NK-92 (cell line): ENCODE data around the gene AMBP.

ENCODE experiments used
- DNase-seq: peaks from one replicate; lab custom pipeline; 2025; ENCODE audit not compliant: unreplicated experiment; lab: John Stamatoyannopoulos, UW

AMBP gene

GRCh38 chr9:114076237-114077161, 1.6 kb downstream of the AMBP start:
- no peak for DNase-seq

GRCh38 chr9:114075602-114076001, 2.5 kb downstream of the AMBP start:
- no peak for DNase-seq

GRCh38 chr9:114072184-114073140, 5.6 kb downstream of the AMBP start:
- no peak for DNase-seq

GRCh38 chr9:114071197-114071795, 6.8 kb downstream of the AMBP start:
- DNase-seq, result no peak

- no peak for DNase-seq
Measured at GRCh38 chr9:114070188-114071103, 7.7 kb downstream of the AMBP start.

GRCh38 chr9:114069476-114070187, 8.5 kb downstream of the AMBP start:
- DNase-seq, result no peak

GRCh38 chr9:114065304-114065703, 12.8 kb downstream of the AMBP start:
- DNase-seq, result no peak

- DNase-seq, result no peak
Measured at GRCh38 chr9:114061830-114062474, 16.1 kb downstream of the AMBP start.

GRCh38 chr9:114061292-114061691, 16.8 kb downstream of the AMBP start:
- DNase-seq, result no peak

- no peak for DNase-seq
Measured at GRCh38 chr9:114060711-114061110, 17.4 kb downstream of the AMBP start.

GRCh38 chr9:114060070-114060469, 18.0 kb downstream of the AMBP start:
- no peak for DNase-seq

GRCh38 chr9:114059047-114059803, 18.9 kb downstream of the AMBP start:
- DNase-seq, result no peak

GRCh38 chr9:114058688-114059046, 19.4 kb downstream of the AMBP start:
- DNase-seq, result no peak

- no peak for DNase-seq
Measured at GRCh38 chr9:114057161-114057885, 20.8 kb downstream of the AMBP start.

- DNase-seq, result no peak
Measured at GRCh38 chr9:114056527-114056926, 21.6 kb downstream of the AMBP start.

- DNase-seq, result no peak
Measured at GRCh38 chr9:114055894-114056293, 22.2 kb downstream of the AMBP start.

- DNase-seq, result no peak
Measured at GRCh38 chr9:114055061-114055460, 23.0 kb downstream of the AMBP start.

GRCh38 chr9:114054191-114054690, 23.9 kb downstream of the AMBP start:
- no peak for DNase-seq
